ENCODE measurements around the gene CABLES1. TPM values are rescaled to one million over a fixed set of nuclear protein-coding genes. Genes with fewer than 3 reads are reported as not detected.

Gene CABLES1
- polyA plus RNA-seq, 1 donor, result 7.2 TPM

DNA sequence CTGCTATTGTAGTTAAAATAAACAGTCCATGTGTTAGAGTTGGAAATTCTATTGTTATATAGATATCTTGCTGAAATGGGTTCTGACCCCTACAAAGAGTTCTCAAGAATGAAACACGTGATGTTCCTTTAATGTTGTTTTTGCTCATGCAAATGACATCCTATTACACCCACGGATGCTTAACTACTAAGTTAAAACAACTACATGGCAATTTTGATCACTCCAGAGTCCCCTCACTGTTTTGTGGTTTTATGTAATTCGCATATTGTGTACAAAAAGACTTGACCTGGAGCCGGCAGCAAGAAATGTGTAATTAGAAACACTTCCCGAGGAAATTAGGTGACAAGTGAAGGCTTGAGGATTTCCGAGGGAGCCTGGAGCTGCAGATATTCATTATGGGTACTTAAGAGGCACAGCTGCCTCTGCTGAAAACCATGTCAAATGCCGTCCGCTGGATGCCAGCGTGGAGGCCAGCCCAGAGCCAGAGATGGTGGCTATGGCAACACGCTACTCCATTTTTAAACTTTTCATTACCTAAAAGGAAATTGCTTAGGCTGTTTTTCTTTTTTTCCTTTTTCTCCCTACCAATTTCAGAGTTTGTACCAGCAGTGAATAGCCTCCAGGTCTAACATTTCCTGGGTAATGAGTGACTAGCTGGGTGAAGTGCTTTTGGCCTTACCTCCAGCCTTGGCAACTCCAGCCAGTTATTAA, 21.0 kb upstream of the CABLES1 start:
- no peak for DNase-seq

DNA sequence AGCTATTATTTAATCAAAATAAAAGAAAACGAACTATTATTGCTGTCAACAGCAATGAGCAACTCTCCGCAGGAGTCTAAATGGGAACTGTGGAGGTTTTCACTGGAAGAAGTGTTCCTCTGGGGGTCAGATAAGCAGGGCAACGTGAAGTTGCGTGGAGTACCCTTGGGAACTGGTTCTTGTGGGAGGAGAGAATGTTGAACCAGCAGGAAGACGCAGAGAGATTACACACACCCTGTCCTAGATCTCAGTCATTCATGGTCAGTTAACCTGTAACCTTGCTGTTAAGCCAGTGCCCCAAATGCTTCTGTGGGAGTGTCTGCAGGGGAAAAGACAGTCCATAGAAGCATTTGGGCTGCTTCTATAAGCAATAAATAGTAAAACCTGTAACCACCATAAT, 20.4 kb upstream of the CABLES1 start:
- no peak for DNase-seq

GRCh38 chr18:23115683-23116096, 19.6 kb upstream of the CABLES1 start:
- no peak for DNase-seq

DNA sequence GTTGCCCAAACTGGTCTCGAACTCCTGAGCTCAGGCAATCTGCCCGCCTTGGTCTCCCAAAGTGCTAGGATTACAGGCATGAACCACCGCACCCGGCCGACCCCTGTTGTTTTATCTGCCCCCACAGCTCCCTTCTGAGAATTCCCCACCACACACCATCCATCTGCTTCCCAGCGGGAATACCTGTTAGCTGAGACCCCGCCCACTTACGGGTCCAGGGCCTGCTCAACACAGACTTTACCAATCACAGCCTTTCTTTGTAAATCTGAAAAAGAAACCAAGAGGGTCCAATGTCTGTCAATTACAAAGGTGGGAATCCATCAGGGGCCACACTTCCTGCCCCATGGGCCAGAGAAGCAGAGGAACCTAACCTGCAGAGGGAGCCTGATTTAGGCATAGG, 14.2 kb upstream of the CABLES1 start:
- no peak for DNase-seq

DNA sequence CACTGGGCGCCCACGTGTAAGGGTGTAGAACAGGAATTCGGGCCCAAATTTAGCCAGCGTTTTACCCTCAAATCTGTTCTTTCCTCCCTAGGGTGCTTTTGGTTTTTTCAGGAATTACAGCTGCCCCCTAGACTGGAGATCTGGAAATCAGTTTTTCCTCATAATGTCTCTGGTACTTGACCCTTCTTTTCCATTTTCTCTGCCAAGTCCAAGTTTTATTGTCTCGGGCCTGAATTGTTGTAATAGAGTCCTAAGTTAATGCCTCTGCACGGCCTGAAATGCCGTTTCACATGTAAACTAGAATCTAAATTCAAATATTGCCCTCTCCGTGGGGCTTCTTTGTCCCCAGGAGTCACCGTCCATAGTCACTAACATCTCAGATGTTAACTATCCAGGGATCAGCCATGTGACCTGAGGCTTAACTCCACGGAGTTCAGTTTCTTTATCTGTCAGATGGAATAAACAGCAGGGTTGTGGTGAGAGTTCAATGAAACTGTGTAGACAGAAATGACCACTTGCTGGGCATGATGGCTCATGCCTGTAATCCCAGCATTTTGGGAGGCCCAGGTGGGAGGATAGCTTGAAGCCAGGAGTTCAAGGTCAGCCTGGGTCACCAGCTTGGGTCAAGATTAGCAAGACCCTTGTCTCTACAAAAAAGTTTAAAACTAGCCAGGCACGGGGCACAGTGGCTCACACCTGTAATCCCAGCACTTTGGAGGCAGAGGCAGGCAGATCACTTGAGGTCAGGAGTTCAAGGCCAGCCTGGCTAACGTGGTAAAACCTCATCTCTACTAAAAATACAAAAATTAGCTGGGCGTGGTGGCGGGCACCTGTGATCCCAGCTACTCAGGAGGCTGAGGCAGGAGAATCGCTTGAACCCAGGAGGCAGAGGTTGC, 12.7 kb upstream of the CABLES1 start:
- peak; percentile 67 for DNase-seq

- DNase-seq, result no peak
Observed at GRCh38 chr18:23126376-23127056, 8.8 kb upstream of the CABLES1 start.

GRCh38 chr18:23127090-23127489, 8.2 kb upstream of the CABLES1 start:
- peak; percentile 67 for DNase-seq

GRCh38 chr18:23129355-23130002, 5.8 kb upstream of the CABLES1 start:
- no peak for DNase-seq

DNA sequence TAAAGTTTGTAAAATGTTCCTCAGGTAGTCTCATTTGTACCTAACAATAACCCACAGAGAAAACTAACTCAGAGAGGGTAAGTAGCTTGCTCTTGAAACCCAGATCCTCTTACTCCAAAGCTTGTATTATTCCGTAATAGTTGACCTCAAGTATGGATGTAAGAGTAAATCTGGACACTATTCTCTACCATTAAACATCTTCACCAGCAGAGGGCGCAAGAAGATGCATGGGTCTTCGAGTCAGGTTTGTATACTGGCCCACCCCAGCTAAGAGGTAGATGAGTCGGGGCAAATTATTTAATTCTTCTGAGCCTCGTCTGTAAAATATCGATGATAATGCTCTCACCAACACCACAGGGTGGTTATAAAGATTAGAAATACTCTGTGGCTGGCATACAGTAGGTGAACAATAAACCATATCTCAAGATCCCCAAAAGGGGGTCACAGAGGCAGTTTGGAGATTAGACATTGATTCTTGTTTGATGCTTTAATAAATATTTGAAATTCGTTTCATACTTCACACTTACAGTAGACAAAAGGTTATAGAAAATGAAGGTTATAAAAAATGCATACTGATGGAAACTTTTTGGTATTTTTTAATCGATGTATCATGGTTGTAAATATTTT, 3.5 kb upstream of the CABLES1 start:
- peak; percentile 81 for DNase-seq

DNA sequence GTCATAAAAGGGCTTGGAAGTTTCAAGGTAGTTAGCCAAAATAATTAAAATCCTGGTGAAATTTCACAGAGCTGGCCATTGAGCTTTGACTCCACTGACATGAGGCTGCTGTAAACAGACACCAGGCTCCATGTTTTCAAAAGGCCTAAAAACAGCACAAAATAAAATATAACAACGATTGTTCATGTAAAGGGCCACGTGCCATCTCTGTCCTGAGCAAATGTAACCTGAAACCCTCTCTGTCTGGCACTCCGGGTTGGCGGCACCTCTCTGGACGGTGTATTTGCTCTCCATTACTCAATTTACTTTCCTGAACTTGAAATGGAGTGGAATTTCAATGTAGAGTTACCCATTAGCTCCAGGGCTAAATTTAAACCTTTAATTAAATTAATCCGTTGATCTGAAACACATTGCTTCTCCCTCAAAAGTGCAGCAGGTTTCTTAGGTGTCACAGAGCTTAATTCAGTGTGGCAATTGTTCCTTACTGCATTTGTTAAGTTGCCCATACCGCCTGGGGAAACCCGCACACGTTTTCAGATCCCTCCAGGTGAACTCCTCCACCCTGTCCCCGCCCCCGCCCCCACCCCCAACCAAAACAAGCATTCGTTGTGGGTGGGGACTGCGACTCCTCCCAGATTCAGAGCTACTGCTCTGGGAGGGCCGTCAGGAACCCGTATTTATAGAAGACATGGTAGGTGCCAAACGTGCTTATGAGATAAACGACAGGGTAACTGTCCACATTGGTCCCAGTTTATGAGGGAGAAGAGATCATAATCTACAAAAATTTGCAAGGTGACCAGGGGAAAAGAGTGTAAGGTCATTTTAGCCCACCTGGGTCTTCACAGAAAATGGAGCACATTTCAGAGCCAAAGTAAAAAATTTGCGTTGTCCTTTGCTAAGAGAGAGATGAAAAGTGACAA, 1.2 kb upstream of the CABLES1 start:
- no peak for DNase-seq

DNA sequence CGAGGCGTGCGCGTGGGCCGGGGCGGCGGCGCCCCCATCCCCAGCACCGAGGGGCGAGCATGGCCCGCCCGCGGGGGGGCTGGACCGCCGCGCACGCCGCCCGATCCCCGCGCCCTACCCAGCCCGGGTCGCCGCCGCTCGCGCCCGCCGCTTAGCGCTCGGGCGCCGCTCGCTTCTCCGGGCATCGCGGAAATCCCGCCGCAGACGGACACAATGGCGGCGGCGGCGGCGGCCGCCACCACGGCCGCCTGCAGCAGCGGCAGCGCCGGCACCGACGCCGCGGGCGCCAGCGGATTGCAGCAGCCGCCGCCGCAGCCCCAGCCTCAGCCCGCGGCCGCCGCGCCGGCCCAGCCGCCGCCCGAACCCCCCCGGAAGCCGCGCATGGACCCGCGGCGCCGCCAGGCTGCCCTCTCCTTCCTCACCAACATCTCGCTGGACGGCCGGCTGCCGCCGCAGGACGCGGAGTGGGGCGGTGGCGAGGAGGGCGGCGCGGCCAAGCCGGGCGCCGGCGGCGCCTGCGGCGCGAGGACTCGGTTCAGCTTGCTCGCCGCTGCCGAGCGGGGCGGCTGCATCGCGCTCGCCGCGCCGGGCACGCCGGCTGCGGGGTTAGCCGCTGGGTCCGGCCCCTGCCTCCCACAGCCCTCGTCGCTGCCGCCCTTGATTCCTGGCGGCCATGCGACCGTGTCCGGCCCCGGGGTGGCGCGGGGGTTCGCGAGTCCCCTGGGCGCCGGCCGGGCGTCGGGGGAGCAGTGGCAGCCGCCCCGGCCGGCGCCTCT, 453 bp downstream of the CABLES1 start:
- DNase-seq, result no peak

- peak; percentile 76 for DNase-seq
Observed at GRCh38 chr18:23136326-23137096, 1.2 kb downstream of the CABLES1 start.

- DNase-seq, result no peak
Observed at GRCh38 chr18:23137097-23137635, 1.9 kb downstream of the CABLES1 start.

DNA sequence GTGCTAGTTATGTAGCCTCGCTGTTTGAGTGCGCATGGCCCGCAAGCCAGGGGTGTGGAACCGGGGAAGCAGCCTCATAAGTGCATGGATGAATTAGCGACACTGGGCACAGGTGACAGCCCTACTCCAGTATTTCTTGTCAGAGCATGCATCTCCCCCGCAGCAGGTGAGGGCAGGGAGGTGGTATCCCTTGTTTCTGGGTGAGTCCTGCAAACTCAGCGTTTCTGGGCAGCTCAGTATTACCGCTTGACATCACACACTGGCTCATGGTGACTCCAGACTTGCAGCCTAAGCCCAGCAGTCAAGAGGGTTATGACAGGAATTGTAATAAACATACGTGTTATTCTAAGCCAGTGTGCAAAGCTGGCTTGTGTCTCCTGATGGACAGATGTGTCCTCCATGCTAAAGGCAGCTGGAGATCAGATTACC, 2.5 kb downstream of the CABLES1 start:
- DNase-seq, result no peak

GRCh38 chr18:23138471-23138870, 3.2 kb downstream of the CABLES1 start:
- no peak for DNase-seq

- no peak for DNase-seq
Observed at GRCh38 chr18:23141104-23141999, 6.1 kb downstream of the CABLES1 start.

GRCh38 chr18:23142251-23142929, 7.1 kb downstream of the CABLES1 start:
- DNase-seq, result no peak

All from hindlimb muscle (tissue), 1 donor.